ENCODE results near the gene PFKFB1.

The PFKFB1 gene

GRCh38 chrX:54950730-54951375, 43.1 kb downstream of the PFKFB1 start:
- Histone ChIP-seq H3K4me1 (ENCODE audit: control insufficient read depth, insufficient read depth, low read length) (no peaks in the 10 kb centered on the region), H3K36me3 (ENCODE audit: control insufficient read depth, insufficient read depth, low read length) (no peaks in the 10 kb centered on the region), H3K27me3 (ENCODE audit: control insufficient read depth, insufficient read depth, low read length, poor library complexity, severe bottlenecking) (no peaks in the 10 kb centered on the region), H3K9me3 (ENCODE audit: control insufficient read depth, low read length) (no peaks in the 10 kb centered on the region), H3K4me3 (ENCODE audit: insufficient read depth, low read depth, low read length) (no peak overlapping the region), H3K27ac (ENCODE audit: insufficient read depth, low read depth, low read length, poor library complexity, severe bottlenecking) (no peak overlapping the region)
- 90% methylated on average over 8 of the region's 8 CpGs for WGBS, 2 experiments

GRCh38 chrX:54945224-54945623, 48.8 kb downstream of the PFKFB1 start:
- H3K27ac ChIP-seq (ENCODE audit: insufficient read depth, low read depth, low read length, poor library complexity, severe bottlenecking): no peak overlapping the region
- no peaks in the 10 kb centered on the region for H3K9me3 ChIP-seq (ENCODE audit: control insufficient read depth, low read length)
- no peak overlapping the region for H3K4me3 ChIP-seq (ENCODE audit: insufficient read depth, low read depth, low read length)
- no peaks in the 10 kb centered on the region for H3K4me1 ChIP-seq (ENCODE audit: control insufficient read depth, insufficient read depth, low read length)
- H3K27me3 ChIP-seq (ENCODE audit: control insufficient read depth, insufficient read depth, low read length, poor library complexity, severe bottlenecking): no peaks in the 10 kb centered on the region
- H3K36me3 ChIP-seq (ENCODE audit: control insufficient read depth, insufficient read depth, low read length): no peaks in the 10 kb centered on the region
- WGBS, 2 experiments: 97 to 99% methylated on average over 6 of the region's 6 CpGs

- H3K27ac ChIP-seq (ENCODE audit: insufficient read depth, low read depth, low read length, poor library complexity, severe bottlenecking): no peak overlapping the region
- H3K4me3 ChIP-seq (ENCODE audit: insufficient read depth, low read depth, low read length): no peak overlapping the region
- no peaks in the 10 kb centered on the region for H3K4me1 ChIP-seq (ENCODE audit: control insufficient read depth, insufficient read depth, low read length)
- no peaks in the 10 kb centered on the region for H3K9me3 ChIP-seq (ENCODE audit: control insufficient read depth, low read length)
- H3K27me3 ChIP-seq (ENCODE audit: control insufficient read depth, insufficient read depth, low read length, poor library complexity, severe bottlenecking): no peaks in the 10 kb centered on the region
- H3K36me3 ChIP-seq (ENCODE audit: control insufficient read depth, insufficient read depth, low read length): no peaks in the 10 kb centered on the region
These were observed 49.2 kb downstream of the PFKFB1 start for GRCh38 chrX:54944816-54945215.

- H3K36me3 ChIP-seq (ENCODE audit: control insufficient read depth, insufficient read depth, low read length): no peaks in the 10 kb centered on the region
- WGBS, 2 experiments: 88% methylated on average over 4 of the region's 4 CpGs
- H3K4me3 ChIP-seq (ENCODE audit: insufficient read depth, low read depth, low read length): no peak overlapping the region
- H3K27me3 ChIP-seq (ENCODE audit: control insufficient read depth, insufficient read depth, low read length, poor library complexity, severe bottlenecking): no peaks in the 10 kb centered on the region
- no peaks in the 10 kb centered on the region for H3K9me3 ChIP-seq (ENCODE audit: control insufficient read depth, low read length)
- H3K27ac ChIP-seq (ENCODE audit: insufficient read depth, low read depth, low read length, poor library complexity, severe bottlenecking): no peak overlapping the region
- H3K4me1 ChIP-seq (ENCODE audit: control insufficient read depth, insufficient read depth, low read length): no peaks in the 10 kb centered on the region
These were observed 56.6 kb downstream of the PFKFB1 start for GRCh38 chrX:54937416-54937815.

- no peak overlapping the region for H3K4me3 ChIP-seq (ENCODE audit: insufficient read depth, low read depth, low read length)
- no peak overlapping the region for H3K27ac ChIP-seq (ENCODE audit: insufficient read depth, low read depth, low read length, poor library complexity, severe bottlenecking)
- no peaks in the 10 kb centered on the region for H3K36me3 ChIP-seq (ENCODE audit: control insufficient read depth, insufficient read depth, low read length)
- 94% methylated on average over 4 of the region's 4 CpGs for WGBS, 2 experiments
- H3K9me3 ChIP-seq (ENCODE audit: control insufficient read depth, low read length): no peaks in the 10 kb centered on the region
- no peaks in the 10 kb centered on the region for H3K4me1 ChIP-seq (ENCODE audit: control insufficient read depth, insufficient read depth, low read length)
- H3K27me3 ChIP-seq (ENCODE audit: control insufficient read depth, insufficient read depth, low read length, poor library complexity, severe bottlenecking): no peaks in the 10 kb centered on the region
These were observed 58.7 kb downstream of the PFKFB1 start for GRCh38 chrX:54935306-54935705.

GRCh38 chrX:54934890-54935289, 59.1 kb downstream of the PFKFB1 start:
- no peaks in the 10 kb centered on the region for H3K27me3 ChIP-seq (ENCODE audit: control insufficient read depth, insufficient read depth, low read length, poor library complexity, severe bottlenecking)
- 86 to 96% methylated on average over 2 to 3 of the region's 3 CpGs for WGBS, 2 experiments
- no peak overlapping the region for H3K4me3 ChIP-seq (ENCODE audit: insufficient read depth, low read depth, low read length)
- no peaks in the 10 kb centered on the region for H3K4me1 ChIP-seq (ENCODE audit: control insufficient read depth, insufficient read depth, low read length)
- peaks cover 2% of the 10 kb centered on the region for H3K36me3 ChIP-seq (ENCODE audit: control insufficient read depth, insufficient read depth, low read length)
- H3K27ac ChIP-seq (ENCODE audit: insufficient read depth, low read depth, low read length, poor library complexity, severe bottlenecking): no peak overlapping the region
- no peaks in the 10 kb centered on the region for H3K9me3 ChIP-seq (ENCODE audit: control insufficient read depth, low read length)

GRCh38 chrX:54934058-54934457, 59.9 kb downstream of the PFKFB1 start:
- Histone ChIP-seq H3K27ac (ENCODE audit: insufficient read depth, low read depth, low read length, poor library complexity, severe bottlenecking) (no peak overlapping the region), H3K4me3 (ENCODE audit: insufficient read depth, low read depth, low read length) (no peak overlapping the region), H3K36me3 (ENCODE audit: control insufficient read depth, insufficient read depth, low read length) (peaks cover 10% of the 10 kb centered on the region), H3K4me1 (ENCODE audit: control insufficient read depth, insufficient read depth, low read length) (no peaks in the 10 kb centered on the region), H3K27me3 (ENCODE audit: control insufficient read depth, insufficient read depth, low read length, poor library complexity, severe bottlenecking) (no peaks in the 10 kb centered on the region), H3K9me3 (ENCODE audit: control insufficient read depth, low read length) (no peaks in the 10 kb centered on the region)
- 91 to 93% methylated on average over 6 of the region's 6 CpGs for WGBS, 2 experiments

- H3K4me3 ChIP-seq (ENCODE audit: insufficient read depth, low read depth, low read length): no peak overlapping the region
- WGBS, 2 experiments: 94 to 96% methylated on average over 10 of the region's 10 CpGs
- no peaks in the 10 kb centered on the region for H3K9me3 ChIP-seq (ENCODE audit: control insufficient read depth, low read length)
- H3K27me3 ChIP-seq (ENCODE audit: control insufficient read depth, insufficient read depth, low read length, poor library complexity, severe bottlenecking): no peaks in the 10 kb centered on the region
- H3K27ac ChIP-seq (ENCODE audit: insufficient read depth, low read depth, low read length, poor library complexity, severe bottlenecking): no peak overlapping the region
- H3K36me3 ChIP-seq (ENCODE audit: control insufficient read depth, insufficient read depth, low read length): peaks cover 18% of the 10 kb centered on the region
- no peaks in the 10 kb centered on the region for H3K4me1 ChIP-seq (ENCODE audit: control insufficient read depth, insufficient read depth, low read length)
These were observed 60.7 kb downstream of the PFKFB1 start for GRCh38 chrX:54933150-54933826.

- Histone ChIP-seq H3K4me3 (ENCODE audit: insufficient read depth, low read depth, low read length) (no peak overlapping the region), H3K4me1 (ENCODE audit: control insufficient read depth, insufficient read depth, low read length) (no peaks in the 10 kb centered on the region), H3K27me3 (ENCODE audit: control insufficient read depth, insufficient read depth, low read length, poor library complexity, severe bottlenecking) (no peaks in the 10 kb centered on the region), H3K27ac (ENCODE audit: insufficient read depth, low read depth, low read length, poor library complexity, severe bottlenecking) (no peak overlapping the region), H3K36me3 (ENCODE audit: control insufficient read depth, insufficient read depth, low read length) (peaks cover 33% of the 10 kb centered on the region), H3K9me3 (ENCODE audit: control insufficient read depth, low read length) (no peaks in the 10 kb centered on the region)
- 94 to 100% methylated on average over 2 of the region's 2 CpGs for WGBS, 2 experiments
These were observed 62.9 kb downstream of the PFKFB1 start for GRCh38 chrX:54931107-54931506.

- Histone ChIP-seq H3K27me3 (ENCODE audit: control insufficient read depth, insufficient read depth, low read length, poor library complexity, severe bottlenecking) (no peaks in the 10 kb centered on the region), H3K27ac (ENCODE audit: insufficient read depth, low read depth, low read length, poor library complexity, severe bottlenecking) (no peak overlapping the region), H3K4me3 (ENCODE audit: insufficient read depth, low read depth, low read length) (no peak overlapping the region), H3K4me1 (ENCODE audit: control insufficient read depth, insufficient read depth, low read length) (no peaks in the 10 kb centered on the region), H3K9me3 (ENCODE audit: control insufficient read depth, low read length) (no peaks in the 10 kb centered on the region), H3K36me3 (ENCODE audit: control insufficient read depth, insufficient read depth, low read length) (peaks cover 33% of the 10 kb centered on the region)
- WGBS, 2 experiments: 96 to 97% methylated on average over 17 of the region's 17 CpGs
These were observed 63.5 kb downstream of the PFKFB1 start for GRCh38 chrX:54930291-54931049.
